Right lobe of liver (tissue), 4 donors: ENCODE results near the gene BEGAIN.

Experiments used
- POLR2A ChIP-seq: fragments of 450-650 bp; IDR thresholded peaks from one replicate; pipeline ENCODE4 v1.6.1; 2017; ENCODE audit warnings: antibody characterized with exemption, mild to moderate bottlenecking
- TF ChIP-seq, protein P1 (sequence below), 4 donors: fragments of 200-600 bp in 3 of 4; fragments of 450-650 bp in 1 of 4; IDR thresholded peaks; one replicate each; pipeline versions ENCODE4 v1.5.1 to v1.8.0; 2016 to 2022; ENCODE audit warnings: antibody characterized with exemption in 4 of 4, mild to moderate bottlenecking in 2 of 4
- donor health status: DM: no; HTN: no; CAD: no.
- donor health status: DM: no; HTN: no; CAD: no.
- donor health status: DM: no; HTN: yes; CAD: no.

DNA sequence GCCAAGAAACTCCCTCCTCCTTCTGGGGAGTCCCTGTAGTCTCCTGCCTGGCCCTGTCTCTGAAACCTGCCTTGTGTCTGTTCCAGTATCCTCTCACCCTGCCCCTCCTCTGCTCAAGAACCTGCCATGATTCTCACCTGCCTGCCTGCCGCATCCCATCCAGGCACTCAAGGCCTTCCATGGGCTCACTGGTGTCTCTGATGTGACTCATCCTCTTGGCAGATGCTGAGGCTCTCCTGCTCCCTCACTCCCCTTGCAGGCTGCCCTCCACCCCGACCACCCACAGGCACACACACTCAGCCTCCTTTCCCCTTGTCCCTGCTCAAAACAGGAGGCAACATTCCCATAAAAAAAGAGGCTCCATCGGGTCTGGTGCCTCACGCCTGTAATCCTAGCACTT is 5.8 kb upstream of the BEGAIN start:
- TF ChIP-seq, protein P1, sequence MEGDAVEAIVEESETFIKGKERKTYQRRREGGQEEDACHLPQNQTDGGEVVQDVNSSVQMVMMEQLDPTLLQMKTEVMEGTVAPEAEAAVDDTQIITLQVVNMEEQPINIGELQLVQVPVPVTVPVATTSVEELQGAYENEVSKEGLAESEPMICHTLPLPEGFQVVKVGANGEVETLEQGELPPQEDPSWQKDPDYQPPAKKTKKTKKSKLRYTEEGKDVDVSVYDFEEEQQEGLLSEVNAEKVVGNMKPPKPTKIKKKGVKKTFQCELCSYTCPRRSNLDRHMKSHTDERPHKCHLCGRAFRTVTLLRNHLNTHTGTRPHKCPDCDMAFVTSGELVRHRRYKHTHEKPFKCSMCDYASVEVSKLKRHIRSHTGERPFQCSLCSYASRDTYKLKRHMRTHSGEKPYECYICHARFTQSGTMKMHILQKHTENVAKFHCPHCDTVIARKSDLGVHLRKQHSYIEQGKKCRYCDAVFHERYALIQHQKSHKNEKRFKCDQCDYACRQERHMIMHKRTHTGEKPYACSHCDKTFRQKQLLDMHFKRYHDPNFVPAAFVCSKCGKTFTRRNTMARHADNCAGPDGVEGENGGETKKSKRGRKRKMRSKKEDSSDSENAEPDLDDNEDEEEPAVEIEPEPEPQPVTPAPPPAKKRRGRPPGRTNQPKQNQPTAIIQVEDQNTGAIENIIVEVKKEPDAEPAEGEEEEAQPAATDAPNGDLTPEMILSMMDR (IDR thresholded peaks at IDR 0.05): no peak
- no peak for TF ChIP-seq POLR2A
